K562 (cell line): ENCODE results near the gene NMNAT2. TPM values are rescaled to one million over a fixed set of nuclear protein-coding genes. Genes with fewer than 3 reads are reported as not detected.

Experiments
- ATAC-seq: fragments of 200-7000 bp; cut with Tn5 transposase; 3 replicates; pipeline ENCODE4 v1.9.1; 2020; ENCODE audit warnings: moderate library complexity
- BruUV-seq: library from RNA; stranded (reverse); fragments of 400-500 nt; replicated peaks from 2 replicates; lab custom pipeline; 2021; lab: Mats Ljungman, UMichigan
- CTCF ChIA-PET: fragments of 300-600 bp; formaldehyde crosslinking; extraction: SDS; loops from one replicate; lab custom pipeline; 2021; ENCODE audit warnings: low intra/inter-chr PET ratio; lab: Yijun Ruan, JAX
- POLR2A ChIA-PET: fragments of 300-600, 350-650 bp; sonication (Branson Sonifier 250); formaldehyde crosslinking; extraction: SDS; loops from one replicate; lab custom pipeline; 2021; ENCODE audit warnings: antibody characterized with exemption, inconsistent platforms; lab: Yijun Ruan, JAX
- DNase-seq, 4 experiments: peaks; one replicate each; pipeline versions ENCODE4 v3.0.0 to v3.0.0-alpha.2; 2011 to 2018; ENCODE audit warnings: low spot score in 3 of 4, mixed read lengths in 3 of 4; ENCODE audit errors: extremely low read depth in 1 of 4
- FAIRE-seq: peaks from 2 replicates; lab custom pipeline; 2011; peaks lifted over from hg19 to GRCh38; lab: Jason Lieb, UNC
- H2AFZ ChIP-seq: 2 replicates; pipeline ENCODE4 v1.6.0; 2011; ENCODE audit warnings: low read depth, low read length, control low read depth, inconsistent platforms
- H3K27ac ChIP-seq: fragments of 200-600 bp; 3 replicates; pipeline ENCODE4 v1.8.0; 2011; ENCODE audit warnings: low read depth, mild to moderate bottlenecking, control low read depth, inconsistent platforms, low read length, moderate library complexity, mixed read lengths; ENCODE audit errors: extremely low read depth
- H3K27me3 ChIP-seq, 2 experiments: fragments of 300-600 bp in 1 of 2; 2 replicates in 1 of 2; 3 replicates in 1 of 2; pipeline versions ENCODE4 v1.6.0 to v1.8.0; 2011; ENCODE audit warnings: inconsistent platforms in 2 of 2, low read length in 2 of 2, mild to moderate bottlenecking in 1 of 2, mixed read lengths in 1 of 2, moderate library complexity in 1 of 2; ENCODE audit not compliant: control insufficient read depth in 2 of 2, insufficient read depth in 2 of 2
- H3K36me3 ChIP-seq: fragments of 300-600 bp; 3 replicates; pipeline ENCODE4 v1.8.0; 2011; ENCODE audit warnings: mild to moderate bottlenecking, low read length, inconsistent platforms; ENCODE audit not compliant: control insufficient read depth, insufficient read depth
- H3K4me1 ChIP-seq, 2 experiments: fragments of 200-600 bp in 1 of 2; replicated peaks in 1 of 2; 2 replicates in 1 of 2; 3 replicates in 1 of 2; pipeline versions ENCODE4 v1.5.1 to v1.8.0; 2011; ENCODE audit warnings: inconsistent platforms in 2 of 2, low read length in 2 of 2, mild to moderate bottlenecking in 1 of 2, mixed read lengths in 1 of 2, moderate library complexity in 1 of 2; ENCODE audit not compliant: control insufficient read depth in 2 of 2, insufficient read depth in 2 of 2
- H3K4me2 ChIP-seq: 2 replicates; pipeline ENCODE4 v1.6.1; 2011; ENCODE audit warnings: low read length, control low read depth, inconsistent platforms, mixed read lengths; ENCODE audit not compliant: insufficient read depth
- H3K4me3 ChIP-seq: fragments of 200-600 bp; sonication (generic), shearing (Covaris generic); 2 replicates; pipeline ENCODE4 v1.5.1; 2016; ENCODE audit warnings: control low read depth, inconsistent platforms
- H3K79me2 ChIP-seq: fragments of 200-600 bp; 3 replicates; pipeline ENCODE4 v1.8.0; 2011; ENCODE audit warnings: low read length, inconsistent platforms; ENCODE audit not compliant: control insufficient read depth, insufficient read depth
- H3K9ac ChIP-seq, 2 experiments: 2 replicates each; pipeline versions ENCODE4 v1.6.0 to v1.6.1; 2011; ENCODE audit warnings: low read depth in 2 of 2, low read length in 2 of 2, control low read depth in 1 of 2, inconsistent platforms in 1 of 2, mild to moderate bottlenecking in 1 of 2, mixed read lengths in 1 of 2; ENCODE audit not compliant: insufficient read depth in 1 of 2
- H3K9me1 ChIP-seq: one replicate; pipeline ENCODE4 v1.6.0; 2011; ENCODE audit warnings: inconsistent platforms, mild to moderate bottlenecking, low read length, moderate library complexity; ENCODE audit not compliant: control insufficient read depth, insufficient read depth
- H3K9me3 ChIP-seq: replicated peaks from 2 replicates; pipeline ENCODE4 v1.5.1; 2011; ENCODE audit warnings: low read depth, low read length, inconsistent platforms; ENCODE audit not compliant: control insufficient read depth, insufficient read depth
- H4K20me1 ChIP-seq: replicated peaks from 2 replicates; pipeline ENCODE4 v1.6.1; 2011; ENCODE audit warnings: low read length, inconsistent platforms, mixed read lengths; ENCODE audit not compliant: control insufficient read depth, insufficient read depth
- CBX8 ChIP-seq: fragments of 200-600 bp; sonication (generic); IDR thresholded peaks from 2 replicates; pipeline ENCODE4 v1.6.1; 2012; ENCODE audit warnings: borderline replicate concordance, mixed run types, low read depth, mild to moderate bottlenecking, moderate library complexity, mixed read lengths, low read length, control low read depth, inconsistent platforms; ENCODE audit not compliant: poor library complexity, severe bottlenecking; ENCODE audit errors: extremely low read depth
- COPS2 ChIP-seq: fragments of 450-650 bp; conservative IDR thresholded peaks from 2 replicates; pipeline ENCODE4 v1.6.1; 2016; ENCODE audit warnings: mild to moderate bottlenecking, moderate library complexity
- E2F5 ChIP-seq: sonication (generic); formaldehyde crosslinking; IDR thresholded peaks from 2 replicates; pipeline ENCODE4 v1.8.0; 2022; ENCODE audit warnings: mild to moderate bottlenecking, missing genetic modification reagents
- ELF1 ChIP-seq: fragments of 200-800 bp; sonication (Bioruptor generic); IDR thresholded peaks from 2 replicates; pipeline ENCODE4 v1.6.1; 2016; ENCODE audit warnings: missing genetic modification characterization, missing compliant biosample characterization
- EZH2 ChIP-seq: IDR thresholded peaks from 2 replicates; pipeline ENCODE4 v1.6.1; 2012; ENCODE audit warnings: low read depth, mild to moderate bottlenecking, inconsistent platforms, low read length, borderline replicate concordance
- FOXP1 ChIP-seq: sonication (generic); formaldehyde crosslinking; IDR thresholded peaks from 2 replicates; pipeline ENCODE4 v1.8.0; 2022; ENCODE audit warnings: mild to moderate bottlenecking, missing genetic modification reagents
- HOXB6 ChIP-seq: fragments of 250-450 bp; sonication (Bioruptor Pico); IDR thresholded peaks from 2 replicates; pipeline ENCODE4 v1.5.1; 2022; ENCODE audit warnings: mild to moderate bottlenecking, borderline replicate concordance
- KAT8 ChIP-seq: fragments of 450-650 bp; IDR thresholded peaks from 2 replicates; pipeline ENCODE4 v1.6.1; 2016; ENCODE audit warnings: low read depth, mild to moderate bottlenecking
- MYNN ChIP-seq, 2 experiments: sonication (generic); formaldehyde crosslinking in 1 of 2; IDR thresholded peaks; 2 replicates each; pipeline versions ENCODE4 v1.5.0 to v1.6.1; 2016 to 2020; ENCODE audit warnings: antibody characterized with exemption in 1 of 2, missing genetic modification reagents in 1 of 2
- SMAD2 ChIP-seq: fragments of 150-350 bp; IDR thresholded peaks from 2 replicates; pipeline ENCODE4 v1.6.1; 2014; ENCODE audit warnings: low read depth, mild to moderate bottlenecking, low read length
- ZBTB17 ChIP-seq: fragments of 450-650 bp; formaldehyde crosslinking; IDR thresholded peaks from 2 replicates; pipeline ENCODE4 v1.4.0; 2020; ENCODE audit warnings: mild to moderate bottlenecking
- ZKSCAN1 ChIP-seq: fragments of 150-350 bp; IDR thresholded peaks from 2 replicates; pipeline ENCODE4 v1.6.1; 2016; ENCODE audit warnings: low read depth, low read length
- WGBS: fragments of 100-300 bp; shearing (Covaris generic); methylation state at CpG from one replicate; pipeline ENCODE4 v1.1.6; 2016; ENCODE audit warnings: low coverage, mixed read lengths; ENCODE audit not compliant: insufficient coverage; ENCODE audit errors: missing lambda C conversion rate; 5-methylcytosine and 5-hydroxymethylcytosine counted together
- in situ Hi-C: fragments of 300-500 bp; cut with MboI; formaldehyde crosslinking; loops from 4 replicates; pipeline ENCODE4 v1.15.0; 2018; ENCODE audit warnings: inconsistent platforms, mixed read lengths
- intact Hi-C: fragments of 100-400 bp; cut with micrococcal nuclease; formaldehyde crosslinking; loops from 2 replicates; pipeline ENCODE4 v1.14.2; 2022
- polyA plus RNA-seq, 8 experiments: library from polyadenylated mRNA; depleted of rRNA in 4 of 8; stranded (reverse) in 5 of 8; unstranded in 3 of 8; fragments of >200 nt; fragmentation: Nextera tagmentation in 2 of 8; fragmentation: Illumina TruSeq in 1 of 8; extraction: Ambion mirVana in 2 of 8; extraction: Trizol in 1 of 8; gene quantifications; 2 replicates each; pipeline versions ENCODE4 v1.2.1 to v1.2.3, GENCODE V29; 2011 to 2014; ENCODE audit warnings: inconsistent platforms in 1 of 8, missing spikeins in 1 of 8
- total RNA-seq, 7 experiments: library from RNA; depleted of rRNA in 6 of 7; stranded (reverse); fragments of >200 nt in 6 of 7; fragmentation: Illumina TruSeq in 2 of 7; extraction: Trizol in 2 of 7; gene quantifications; 2 replicates each; pipeline versions ENCODE4 v1.2.1 to v1.2.3, GENCODE V29; 2011 to 2021; ENCODE audit warnings: low replicate concordance in 1 of 7

Gene NMNAT2
- total and polyA plus RNA-seq, 9 of the 15 experiments (the other 6 are each of a cell fraction or from before 2014, with no cell fraction given): not detected

GRCh38 chr1:183293876-183294275 lies 124.3 kb downstream of the NMNAT2 start:
- DNase-seq (no peak), FAIRE-seq (no peak), ATAC-seq (no peak)
- no TSS peak for BruUV-seq
- 0% methylated on average over 1 of the region's 1 CpG for WGBS
- Histone ChIP-seq H3K27me3 (peaks cover 25 to 47% of the 10 kb centered on the region in 2 experiments), H3K27ac (no peak overlapping the region), H3K9ac (no peak overlapping the region), H3K4me1 (no peaks in the 10 kb centered on the region)
- CTCF ChIA-PET: no interaction called here
- TF ChIP-seq ELF1 (no peak), KAT8 (no peak)
- TF ChIP-seq, all 486 proteins: peak for 0
- intact Hi-C loops (no loop called here), in situ Hi-C loops (no loop called here)
- no peak overlapping the region for H3K4me2 ChIP-seq
- no peak overlapping the region for H3K4me3 ChIP-seq
- no peaks in the 10 kb centered on the region for H3K9me3 ChIP-seq
- no peaks in the 10 kb centered on the region for H3K79me2 ChIP-seq
- H2AFZ ChIP-seq: no peak overlapping the region
- POLR2A ChIA-PET: interaction anchor here (0.6 to 0.8 kb wide), 3 partner anchors 11 to 12 kb away, joined by 3 to 4 read pairs (median 3); no protein-coding TSS in a partner anchor
- no peaks in the 10 kb centered on the region for H3K36me3 ChIP-seq
- no peaks in the 10 kb centered on the region; the same call in 1 of the 2 replicates for H4K20me1 ChIP-seq
- no peaks in the 10 kb centered on the region for H3K9me1 ChIP-seq

GRCh38 chr1:183293241-183293640 lies 124.9 kb downstream of the NMNAT2 start:
- no peak overlapping the region for H3K9ac ChIP-seq
- no peak overlapping the region for H3K4me2 ChIP-seq
- no TSS peak for BruUV-seq
- H3K36me3 ChIP-seq: no peaks in the 10 kb centered on the region
- DNase-seq: no peak
- ChIA-PET CTCF (no interaction called here), POLR2A (interaction anchor here (0.7 to 1.1 kb wide), 2 partner anchors 15 to 1174 kb away, joined by 3 to 4 read pairs; no protein-coding TSS in a partner anchor)
- H3K4me3 ChIP-seq: no peak overlapping the region
- H4K20me1 ChIP-seq: no peaks in the 10 kb centered on the region; the same call in 1 of the 2 replicates
- no peak overlapping the region for H2AFZ ChIP-seq
- intact Hi-C loops (no loop called here), in situ Hi-C loops (no loop called here)
- WGBS: 3% methylated on average over 9 of the region's 9 CpGs
- H3K79me2 ChIP-seq: no peaks in the 10 kb centered on the region
- peaks cover 27 to 44% of the 10 kb centered on the region in 2 experiments for H3K27me3 ChIP-seq
- no peak for TF ChIP-seq E2F5 (CRISPR knock-in tag)
- TF ChIP-seq HOXB6: no peak
- no peak for TF ChIP-seq FOXP1
- TF ChIP-seq MYNN (IDR thresholded peaks at IDR 0.05): no peak
- TF ChIP-seq MYNN (CRISPR knock-in tag; IDR thresholded peaks at IDR 0.05): no peak
- TF ChIP-seq COPS2: no peak
- no peak for TF ChIP-seq ZBTB17
- TF ChIP-seq CBX8: no peak
- TF ChIP-seq ZKSCAN1: no peak
- TF ChIP-seq EZH2: no peak
- TF ChIP-seq SMAD2: no peak
- no peak for ATAC-seq
- no peak for FAIRE-seq
- H3K4me1 ChIP-seq: no peaks in the 10 kb centered on the region
- no peaks in the 10 kb centered on the region for H3K9me1 ChIP-seq
- no peak overlapping the region for H3K27ac ChIP-seq
- H3K9me3 ChIP-seq: no peaks in the 10 kb centered on the region
